AG04450 (cell line): Measurements from ENCODE around the gene ACVR1B. TPM values are rescaled to one million over a fixed set of nuclear protein-coding genes. Genes with fewer than 3 reads are reported as not detected.

ENCODE experiments used
- CTCF ChIA-PET: fragments of 300-600, 350-600 bp; formaldehyde crosslinking; extraction: SDS; loops from one replicate; lab custom pipeline; 2022; ENCODE audit warnings: antibody characterized with exemption, inconsistent platforms; lab: Charles Lee
- POLR2A ChIA-PET: fragments of 350-600 bp; formaldehyde crosslinking; extraction: SDS; loops from one replicate; lab custom pipeline; 2021; ENCODE audit warnings: antibody characterized with exemption, inconsistent platforms; lab: Yijun Ruan, JAX
- DNase-seq: peaks from one replicate; pipeline ENCODE4 v3.0.0-alpha.2; 2011; ENCODE audit warnings: low read depth, low spot score
- H3K27ac ChIP-seq: one replicate; pipeline ENCODE4 v1.5.1; 2012; ENCODE audit warnings: low read depth, low read length, control low read depth
- H3K27me3 ChIP-seq: one replicate; pipeline ENCODE4 v1.6.0; 2012; ENCODE audit warnings: low read length; ENCODE audit not compliant: control insufficient read depth, insufficient read depth
- H3K4me3 ChIP-seq: 2 replicates; pipeline ENCODE4 v1.5.1; 2011; ENCODE audit warnings: mild to moderate bottlenecking, low read depth, low read length, control low read depth
- H3K9me3 ChIP-seq: 2 replicates; pipeline ENCODE4 v1.5.1; 2012; ENCODE audit warnings: low read length; ENCODE audit not compliant: control insufficient read depth, insufficient read depth
- CTCF ChIP-seq: IDR thresholded peaks from 2 replicates; pipeline ENCODE4 v1.5.1; 2011; ENCODE audit warnings: low read depth, low read length, control low read depth, inconsistent platforms
- polyA plus RNA-seq: library from polyadenylated mRNA; depleted of rRNA; stranded (reverse); fragments of >200 nt; gene quantifications from 2 replicates; pipeline ENCODE4 v1.2.3, GENCODE V29; 2011

The ACVR1B gene
- polyA plus RNA-seq, 1 experiment = 16.4 TPM

- Histone ChIP-seq H3K4me3 (no peak overlapping the region), H3K27me3 (no peaks in the 10 kb centered on the region), H3K27ac (no peak overlapping the region), H3K9me3 (no peaks in the 10 kb centered on the region)
- ChIA-PET POLR2A (no interaction called here), CTCF (interaction anchor here (0.8 to 4.4 kb wide), 4 partner anchors 11 to 66 kb away, joined by 3 to 33 read pairs (median 4); no protein-coding TSS in a partner anchor)
- no peak for TF ChIP-seq CTCF
- DNase-seq = no peak
Measured at GRCh38 chr12:51959211-51959610, 7.7 kb downstream of the ACVR1B start.

GRCh38 chr12:51959921-51960320 lies 8.4 kb downstream of the ACVR1B start:
- DNase-seq = no peak
- ChIA-PET POLR2A (no interaction called here), CTCF (interaction anchor here (0.8 to 4.4 kb wide), 3 partner anchors 11 to 65 kb away, joined by 3 to 33 read pairs (median 5); no protein-coding TSS in a partner anchor)
- Histone ChIP-seq H3K27ac (no peak overlapping the region), H3K27me3 (no peaks in the 10 kb centered on the region), H3K9me3 (no peaks in the 10 kb centered on the region), H3K4me3 (no peak overlapping the region)
- no peak for TF ChIP-seq CTCF

- TF ChIP-seq CTCF = no peak
- POLR2A ChIA-PET = no interaction called here
- no peak overlapping the region for H3K4me3 ChIP-seq
- H3K27ac ChIP-seq = no peak overlapping the region
- no peaks in the 10 kb centered on the region for H3K9me3 ChIP-seq
- H3K27me3 ChIP-seq = no peaks in the 10 kb centered on the region
- CTCF ChIA-PET = interaction anchor here (4.4 kb wide), 1 partner anchor 10 kb away, joined by 33 read pairs; no protein-coding TSS in a partner anchor
- no peak for DNase-seq
Measured at GRCh38 chr12:51960488-51960887, 9.0 kb downstream of the ACVR1B start.

- Histone ChIP-seq H3K27ac (no peak overlapping the region), H3K27me3 (no peaks in the 10 kb centered on the region), H3K4me3 (no peak overlapping the region), H3K9me3 (no peaks in the 10 kb centered on the region)
- CTCF ChIA-PET = interaction anchor here (4.4 kb wide), 1 partner anchor 10 kb away, joined by 33 read pairs; no protein-coding TSS in a partner anchor
- POLR2A ChIA-PET = no interaction called here
- TF ChIP-seq CTCF = no peak
- no peak for DNase-seq
Measured at GRCh38 chr12:51960890-51961289, 9.4 kb downstream of the ACVR1B start.

- ChIA-PET POLR2A (no interaction called here), CTCF (interaction anchor here (0.6 to 4.4 kb wide), 11 partner anchors 9 to 254 kb away, joined by 3 to 33 read pairs (median 4); no protein-coding TSS in a partner anchor)
- no peak for TF ChIP-seq CTCF
- no peak for DNase-seq
- no peaks in the 10 kb centered on the region for H3K27me3 ChIP-seq
- no peak overlapping the region for H3K4me3 ChIP-seq
- no peaks in the 10 kb centered on the region for H3K9me3 ChIP-seq
- no peak overlapping the region for H3K27ac ChIP-seq
Measured at GRCh38 chr12:51961834-51962233, 10.3 kb downstream of the ACVR1B start.
